ENCODE measurements around the gene GNB3.

Gene GNB3

DNA sequence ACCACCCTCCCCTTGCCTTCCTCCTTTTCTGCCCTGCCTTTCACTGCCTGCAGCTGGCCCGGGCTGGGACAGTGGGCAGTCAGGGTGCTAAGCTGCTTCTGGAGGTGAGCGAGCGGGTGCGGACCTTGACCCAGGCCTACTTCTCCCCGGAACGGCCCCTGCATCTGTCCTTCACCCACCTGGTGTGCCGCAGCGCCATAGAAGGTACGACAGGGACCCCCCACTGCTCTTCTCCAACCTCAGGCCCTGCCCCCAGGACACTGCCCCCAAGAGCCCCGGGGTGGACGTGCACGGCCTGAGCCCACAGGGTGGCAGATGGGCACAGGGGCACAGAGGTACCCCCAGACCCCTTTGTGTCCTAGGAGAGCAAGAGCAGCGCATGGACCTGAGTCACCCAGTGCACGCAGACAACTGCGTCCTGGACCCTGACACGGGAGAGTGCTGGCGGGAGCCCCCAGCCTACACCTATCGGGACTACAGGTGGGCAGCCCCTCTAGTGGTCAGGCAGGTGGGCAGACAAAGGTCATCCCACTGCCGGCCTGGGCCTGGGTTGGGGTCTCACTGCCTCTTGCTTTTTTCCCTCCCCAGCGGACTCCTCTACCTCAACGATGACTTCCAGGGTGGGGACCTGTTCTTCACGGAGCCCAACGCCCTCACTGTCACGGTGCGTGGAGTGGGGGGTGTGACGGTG, 3.2 kb upstream of the GNB3 start:
- DNase-seq (ENCODE audit: low spot score) = no peak

- DNase-seq (ENCODE audit: low spot score) = no peak
These were observed 1.9 kb upstream of the GNB3 start for GRCh38 chr12:6838854-6839253.

GRCh38 chr12:6839482-6840201, 1.1 kb upstream of the GNB3 start:
- no peak for DNase-seq (ENCODE audit: low spot score)

DNA sequence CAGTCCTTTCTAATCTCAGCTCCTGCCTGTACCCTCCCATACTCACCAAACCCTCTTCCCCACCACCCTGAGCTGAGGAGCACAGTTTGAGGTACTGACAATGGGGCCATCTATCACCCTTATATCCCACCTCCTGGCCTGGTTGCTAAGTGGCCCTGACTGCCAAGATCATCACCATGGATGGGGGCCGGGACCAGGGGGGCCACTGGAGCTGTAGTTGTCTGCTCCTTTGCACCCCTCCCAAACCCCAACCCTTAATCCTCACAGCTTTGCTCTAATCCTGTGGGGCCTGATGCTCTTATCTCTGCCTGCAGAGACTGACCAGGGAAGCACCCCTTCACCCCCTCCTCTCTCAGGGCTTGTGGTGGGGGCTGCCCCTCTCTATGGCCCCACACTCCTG, 395 bp upstream of the GNB3 start:
- DNase-seq (ENCODE audit: low spot score) = no peak

DNA sequence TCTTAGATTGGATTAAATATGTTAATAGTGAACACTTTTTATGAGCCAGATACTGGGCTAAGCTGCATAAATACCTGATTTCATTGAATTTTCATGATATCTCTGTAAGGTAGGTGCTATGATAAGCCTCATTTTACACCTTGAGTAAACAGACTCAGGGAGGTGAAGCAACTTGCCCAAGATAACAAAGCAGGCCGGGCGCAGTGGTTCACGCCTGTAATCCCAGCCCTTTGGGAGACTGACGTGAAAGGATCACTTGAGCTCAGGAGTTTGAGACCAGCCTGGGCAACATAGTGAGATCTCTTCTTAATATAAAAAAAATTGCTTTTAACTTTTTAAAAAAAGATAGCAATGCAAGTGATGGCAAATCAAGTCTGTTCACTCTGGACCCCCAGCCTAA, 1.4 kb downstream of the GNB3 start:
- DNase-seq (ENCODE audit: low spot score) = no peak

DNA sequence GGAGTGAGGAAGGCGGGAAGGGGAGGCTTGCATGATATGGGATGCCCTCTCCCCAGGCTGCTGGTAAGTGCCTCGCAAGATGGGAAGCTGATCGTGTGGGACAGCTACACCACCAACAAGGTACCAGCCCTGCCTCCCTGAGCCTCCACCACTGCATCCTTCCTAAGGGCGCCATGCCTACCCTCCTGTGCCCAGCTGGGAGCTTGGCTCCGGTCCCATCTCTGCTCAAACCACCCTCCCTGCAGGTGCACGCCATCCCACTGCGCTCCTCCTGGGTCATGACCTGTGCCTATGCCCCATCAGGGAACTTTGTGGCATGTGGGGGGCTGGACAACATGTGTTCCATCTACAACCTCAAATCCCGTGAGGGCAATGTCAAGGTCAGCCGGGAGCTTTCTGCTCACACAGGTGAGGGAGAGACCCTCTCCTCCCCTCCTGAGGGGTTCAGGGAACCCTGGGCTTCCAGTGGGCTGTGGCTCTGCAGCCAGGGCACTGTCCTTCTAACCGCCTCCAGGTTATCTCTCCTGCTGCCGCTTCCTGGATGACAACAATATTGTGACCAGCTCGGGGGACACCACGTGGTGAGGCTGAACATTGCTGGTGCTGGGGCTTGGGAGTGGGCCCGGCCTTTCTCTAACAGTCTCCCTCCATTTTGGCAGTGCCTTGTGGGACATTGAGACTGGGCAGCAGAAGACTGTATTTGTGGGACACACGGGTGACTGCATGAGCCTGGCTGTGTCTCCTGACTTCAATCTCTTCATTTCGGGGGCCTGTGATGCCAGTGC, 2.6 kb downstream of the GNB3 start:
- DNase-seq (ENCODE audit: low spot score) = no peak

GRCh38 chr12:6845395-6845794, 4.7 kb downstream of the GNB3 start:
- DNase-seq (ENCODE audit: low spot score) = no peak

- DNase-seq (ENCODE audit: low spot score) = no peak
These were observed 5.7 kb downstream of the GNB3 start for GRCh38 chr12:6846316-6846869.

DNA sequence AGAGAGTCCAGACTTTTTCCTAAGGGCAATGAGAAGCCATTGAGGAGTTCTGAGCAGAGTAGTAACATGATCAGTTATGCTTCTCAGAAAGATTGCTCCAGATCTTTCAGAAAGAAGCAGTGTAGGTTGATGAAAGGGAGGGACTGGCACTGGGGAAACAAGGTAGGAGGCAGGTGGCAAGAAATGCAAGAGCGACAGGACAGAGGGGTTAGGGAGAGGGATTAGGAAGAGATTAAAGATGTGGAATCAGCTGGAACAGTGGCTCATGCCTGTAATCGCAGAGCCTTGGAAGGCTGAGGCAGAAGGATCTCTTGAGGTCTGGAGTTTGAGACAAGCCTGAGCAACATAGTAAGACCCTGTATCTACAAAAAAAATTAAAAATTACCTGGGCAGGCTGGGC, 7.0 kb downstream of the GNB3 start:
- no peak for DNase-seq (ENCODE audit: low spot score)

DNA sequence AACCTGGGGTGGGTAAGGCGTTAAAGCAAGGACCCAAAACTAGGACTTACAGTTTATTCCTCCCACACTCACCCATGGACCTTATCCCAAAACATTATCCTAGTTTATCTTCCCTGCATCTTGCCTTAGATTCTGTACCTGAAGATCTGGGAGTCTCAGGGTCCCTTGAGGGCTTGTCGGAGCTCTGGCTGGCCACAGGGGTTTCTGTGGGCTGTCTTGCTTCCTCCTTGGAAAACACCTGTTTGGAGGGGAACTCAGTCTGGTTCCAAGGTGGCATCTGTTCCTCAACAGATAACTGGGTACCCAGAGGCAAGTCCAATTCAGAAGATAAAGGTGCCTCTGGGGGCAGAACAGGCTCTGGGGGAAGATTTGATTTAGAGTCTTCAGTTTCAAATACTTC, 8.7 kb downstream of the GNB3 start:
- no peak for DNase-seq (ENCODE audit: low spot score)

DNA sequence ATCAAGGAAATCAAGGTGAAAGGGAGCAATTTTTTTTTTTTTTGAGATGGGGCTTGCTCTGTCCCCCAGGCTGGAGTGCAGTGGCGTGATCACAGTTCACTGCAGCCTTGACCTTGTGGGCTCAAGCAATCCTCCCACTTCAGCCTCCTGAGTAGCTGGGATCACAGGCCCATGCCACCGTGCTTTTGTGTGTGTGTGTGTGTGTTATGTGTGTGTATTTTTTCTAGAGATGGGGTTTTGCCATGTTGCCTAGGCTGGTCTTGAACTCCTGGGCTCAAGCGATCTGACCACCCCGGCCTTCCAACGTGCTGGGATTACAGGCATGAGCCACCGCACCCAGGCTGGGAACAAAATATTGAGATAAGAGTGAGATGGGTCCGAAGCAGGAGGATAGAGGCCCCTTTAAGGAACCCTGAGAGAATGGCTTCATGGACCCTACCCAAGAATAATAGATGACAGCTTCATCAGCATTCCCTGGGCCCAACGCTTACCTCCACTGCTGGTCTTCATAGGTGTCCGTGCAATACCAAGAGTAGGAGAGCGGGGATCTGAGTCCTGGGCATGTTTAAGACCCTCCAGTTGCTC, 9.3 kb downstream of the GNB3 start:
- DNase-seq (ENCODE audit: low spot score) = no peak

DNA sequence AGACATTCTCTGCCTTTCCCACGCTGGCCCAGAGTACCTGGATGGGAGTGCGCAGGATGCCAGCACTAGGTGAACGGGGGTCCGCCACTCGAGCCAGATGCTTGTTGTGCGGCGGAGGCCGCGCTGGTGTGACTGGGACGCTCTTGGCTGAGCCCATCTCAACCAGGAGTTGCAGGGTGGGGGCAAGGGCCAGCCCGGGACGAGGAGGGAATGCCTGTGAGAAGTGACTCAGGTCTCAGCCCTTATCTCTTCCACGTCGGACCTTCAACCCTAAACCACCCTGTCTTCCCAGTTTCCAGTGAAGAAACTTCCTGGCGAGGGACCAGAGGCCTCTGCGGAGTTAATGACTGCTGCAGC, 10.0 kb downstream of the GNB3 start:
- no peak for DNase-seq (ENCODE audit: low spot score)

GRCh38 chr12:6851153-6851920, 10.6 kb downstream of the GNB3 start, which contains the start of gene CDCA3:
Gene CDCA3 (minus strand): TSS chr12:6851286. CDS start chr12:6850952, 334 bp downstream.
- DNase-seq (ENCODE audit: low spot score) = peak; percentile 100

GRCh38 chr12:6851921-6852650, 11.4 kb downstream of the GNB3 start, which contains the start of gene USP5:
Gene USP5 (plus strand): TSS chr12:6852150. CDS start chr12:6852180, 30 bp downstream.
- peak; percentile 100 for DNase-seq (ENCODE audit: low spot score)

DNA sequence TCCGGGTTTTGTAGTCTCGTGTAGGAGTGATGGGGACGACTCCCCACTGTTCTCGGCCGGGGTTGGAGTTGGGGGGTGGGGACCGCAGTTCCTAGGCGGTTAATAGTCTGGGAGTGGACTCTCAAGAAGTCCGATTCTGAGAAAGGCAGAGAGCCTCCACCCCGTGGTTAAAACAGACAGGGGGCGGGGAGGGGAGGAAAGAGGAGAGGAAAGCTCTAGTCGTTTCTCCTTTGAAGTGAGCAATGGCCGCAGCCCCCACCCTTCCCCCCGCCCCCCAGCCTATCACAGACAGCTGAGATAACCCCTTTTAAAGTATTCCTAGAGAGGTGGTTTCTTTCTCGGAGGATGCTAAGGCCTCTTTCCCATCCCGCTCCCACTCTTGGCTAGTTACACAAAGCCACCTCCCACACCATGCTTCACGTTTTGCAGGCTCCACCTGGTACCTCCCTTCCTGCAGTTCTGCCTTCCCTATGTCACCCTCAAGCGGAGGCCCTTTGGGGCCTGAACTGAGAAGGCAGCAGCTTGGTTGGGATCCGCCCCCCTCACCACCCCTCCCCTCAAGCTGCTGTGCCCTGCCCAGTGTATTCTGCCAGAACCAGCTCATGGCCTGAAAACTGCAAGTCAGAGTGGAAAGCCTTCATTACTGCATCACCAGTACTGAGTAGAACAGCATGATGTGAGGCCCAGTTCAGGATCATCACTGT, 12.1 kb downstream of the GNB3 start:
- peak; percentile 75 for DNase-seq (ENCODE audit: low spot score)

DNA sequence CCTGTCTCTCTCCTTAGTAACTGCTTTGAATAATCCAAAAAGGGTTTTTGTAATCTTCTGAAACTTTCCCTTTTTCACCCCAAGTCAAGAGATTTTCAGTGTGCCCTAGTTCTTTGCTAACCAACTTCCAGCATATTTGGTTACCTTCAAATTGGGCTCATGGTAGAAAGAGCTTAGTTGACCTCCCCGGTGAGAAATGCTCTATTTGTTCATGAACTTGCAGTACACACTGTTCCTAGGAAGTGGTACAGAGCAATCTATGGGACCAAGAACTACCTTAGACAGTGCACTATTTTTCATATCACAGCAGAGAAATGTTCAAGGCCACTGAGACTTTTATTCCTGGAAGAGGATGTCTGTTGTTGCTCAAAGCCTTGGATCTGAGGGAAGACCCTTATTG, 12.9 kb downstream of the GNB3 start:
- DNase-seq (ENCODE audit: low spot score) = no peak

- no peak for DNase-seq (ENCODE audit: low spot score)
These were observed 13.3 kb downstream of the GNB3 start for GRCh38 chr12:6854036-6854435.

- no peak for DNase-seq (ENCODE audit: low spot score)
These were observed 14.6 kb downstream of the GNB3 start for GRCh38 chr12:6855322-6855721.

DNA sequence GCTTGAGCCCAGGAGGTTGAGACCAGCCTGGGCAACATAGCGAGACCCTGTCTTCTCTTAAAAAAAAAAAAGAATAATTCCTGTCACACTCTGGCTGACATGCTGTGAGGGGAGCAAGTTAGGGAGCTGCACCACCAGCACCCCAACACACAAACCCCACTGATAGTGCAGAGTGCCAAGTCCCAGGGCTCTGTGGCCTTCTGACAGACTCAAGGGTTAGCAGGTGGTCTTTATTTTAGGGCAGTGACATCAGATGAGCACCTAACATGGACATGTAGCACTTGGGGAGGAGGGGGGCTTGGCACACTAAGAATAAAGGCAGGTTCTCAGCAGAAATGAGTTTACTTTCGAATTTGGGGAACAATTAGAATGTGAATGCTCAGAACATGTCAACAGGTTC, 18.1 kb downstream of the GNB3 start:
- no peak for DNase-seq (ENCODE audit: low spot score)

DNA sequence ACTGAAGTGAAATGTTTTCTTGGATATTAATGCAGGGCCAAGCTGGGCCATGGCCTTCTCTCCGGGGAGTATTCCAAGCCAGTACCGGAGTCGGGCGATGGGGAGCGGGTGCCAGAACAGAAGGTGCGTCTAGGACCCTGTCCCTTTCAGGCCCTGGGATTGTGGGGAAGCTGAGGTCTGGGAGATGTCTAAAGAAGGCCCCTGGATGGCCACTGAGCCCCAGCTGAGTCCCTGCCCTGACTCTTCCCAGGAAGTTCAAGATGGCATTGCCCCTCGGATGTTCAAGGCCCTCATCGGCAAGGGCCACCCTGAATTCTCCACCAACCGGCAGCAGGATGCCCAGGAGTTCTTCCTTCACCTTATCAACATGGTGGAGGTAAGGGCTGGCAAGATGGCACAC, 19.4 kb downstream of the GNB3 start:
- no peak for DNase-seq (ENCODE audit: low spot score)
